ENCODE results near the gene BLOC1S5. TPM values are rescaled to one million over a fixed set of nuclear protein-coding genes. Genes with fewer than 3 reads are reported as not detected.

The BLOC1S5 gene
- total RNA-seq, 1 donor from 2014 or later, result 13.8 TPM

GRCh38 chr6:8108759-8109539 is 44.8 kb upstream of the BLOC1S5 start:
- Mint-ChIP-seq H3K9me3 (no peaks in the 10 kb centered on the region), H3K27ac (no peak overlapping the region), H3K4me1 (no peaks in the 10 kb centered on the region), H3K27me3 (peaks cover 39% of the 10 kb centered on the region), H3K36me3 (ENCODE audit: low read depth) (no peaks in the 10 kb centered on the region), H3K4me3 (no peak overlapping the region)
- DNase-seq, result no peak
- no peak for ATAC-seq (ENCODE audit: low read depth)
- TF ChIP-seq CTCF (IDR thresholded peaks at IDR 0.05), result no peak
- CTCF ChIA-PET, result no interaction called here
- POLR2A ChIA-PET, result no interaction called here
- intact Hi-C loops (cut with micrococcal nuclease), result no loop called here

GRCh38 chr6:8108031-8108660 is 44.0 kb upstream of the BLOC1S5 start:
- intact Hi-C loops (cut with micrococcal nuclease), result no loop called here
- ATAC-seq (ENCODE audit: low read depth) (no peak), DNase-seq (no peak)
- Mint-ChIP-seq H3K36me3 (ENCODE audit: low read depth) (no peaks in the 10 kb centered on the region), H3K27me3 (peaks cover 38% of the 10 kb centered on the region), H3K27ac (no peak overlapping the region), H3K4me3 (no peak overlapping the region), H3K9me3 (no peaks in the 10 kb centered on the region), H3K4me1 (no peaks in the 10 kb centered on the region)
- ChIA-PET CTCF (no interaction called here), POLR2A (no interaction called here)
- TF ChIP-seq CTCF (IDR thresholded peaks at IDR 0.05), result no peak

GRCh38 chr6:8105791-8106190 is 41.6 kb upstream of the BLOC1S5 start:
- intact Hi-C loops (cut with micrococcal nuclease), result no loop called here
- Mint-ChIP-seq H3K27me3 (peaks cover 31% of the 10 kb centered on the region), H3K9me3 (no peaks in the 10 kb centered on the region), H3K4me3 (no peak overlapping the region), H3K27ac (no peak overlapping the region), H3K36me3 (ENCODE audit: low read depth) (peaks cover 10% of the 10 kb centered on the region), H3K4me1 (peaks cover 17% of the 10 kb centered on the region)
- ChIA-PET POLR2A (no interaction called here), CTCF (no interaction called here)
- ATAC-seq (ENCODE audit: low read depth) (no peak), DNase-seq (no peak)
- no peak for TF ChIP-seq CTCF (IDR thresholded peaks at IDR 0.05)

GRCh38 chr6:8103726-8104125 is 39.5 kb upstream of the BLOC1S5 start:
- Mint-ChIP-seq H3K9me3 (no peaks in the 10 kb centered on the region), H3K27me3 (peaks cover 24% of the 10 kb centered on the region), H3K4me1 (peaks cover 25% of the 10 kb centered on the region), H3K4me3 (no peak overlapping the region), H3K27ac (no peak overlapping the region), H3K36me3 (ENCODE audit: low read depth) (peaks cover 20% of the 10 kb centered on the region)
- no peak for DNase-seq
- ChIA-PET POLR2A (no interaction called here), CTCF (no interaction called here)
- TF ChIP-seq CTCF (IDR thresholded peaks at IDR 0.05), result no peak
- intact Hi-C loops (cut with micrococcal nuclease), result loop anchor here (2.0 to 5.0 kb wide), 3 partner anchors 193 to 511 kb away; partner anchors contain the start of genes SNRNP48 and TXNDC5
- no peak for ATAC-seq (ENCODE audit: low read depth)
